GM10248 (cell line): Measurements from ENCODE around the gene GATA6.

Experiments
- CTCF ChIA-PET: fragments of 300-600 bp; sonication (Branson Sonifier 250); formaldehyde crosslinking; extraction: SDS; loops from one replicate; lab custom pipeline; 2021; ENCODE audit warnings: antibody characterized with exemption; lab: Yijun Ruan, JAX
- POLR2A ChIA-PET: fragments of 350-650 bp; sonication (Branson Sonifier 250); formaldehyde crosslinking; extraction: SDS; loops from one replicate; lab custom pipeline; 2020; ENCODE audit warnings: antibody characterized with exemption; lab: Yijun Ruan, JAX
- DNase-seq: peaks from one replicate; pipeline ENCODE4 v3.0.0; 2012; ENCODE audit errors: extremely low spot score
- CTCF ChIP-seq: IDR thresholded peaks from 2 replicates; pipeline ENCODE4 v1.5.1; 2012; ENCODE audit warnings: mild to moderate bottlenecking, low read depth; ENCODE audit errors: extremely low read depth, missing control alignments, control extremely low read depth

Gene GATA6

GRCh38 chr18:22241921-22242361 lies 72.6 kb downstream of the GATA6 start:
- ChIA-PET POLR2A (no interaction called here), CTCF (interaction anchor here (1.1 to 1.2 kb wide), 2 partner anchors 9 to 11 kb away, joined by 3 read pairs; no protein-coding TSS in a partner anchor)
- no peak for TF ChIP-seq CTCF
- DNase-seq, result no peak

GRCh38 chr18:22243513-22243912 lies 74.1 kb downstream of the GATA6 start:
- no peak for DNase-seq
- CTCF ChIA-PET, result interaction anchor here (1.1 kb wide), 1 partner anchor 18 kb away, joined by 3 read pairs; no protein-coding TSS in a partner anchor
- no peak for TF ChIP-seq CTCF
- POLR2A ChIA-PET, result no interaction called here

GRCh38 chr18:22250026-22250425 lies 80.6 kb downstream of the GATA6 start:
- DNase-seq, result no peak
- no peak for TF ChIP-seq CTCF
- CTCF ChIA-PET, result interaction anchor here (1.4 kb wide), 1 partner anchor 19 kb away, joined by 4 read pairs; no protein-coding TSS in a partner anchor
- POLR2A ChIA-PET, result no interaction called here

- CTCF ChIA-PET, result interaction anchor here (1.2 to 1.4 kb wide), 2 partner anchors 8 to 19 kb away, joined by 3 to 4 read pairs; no protein-coding TSS in a partner anchor
- TF ChIP-seq CTCF, result no peak
- POLR2A ChIA-PET, result no interaction called here
- DNase-seq, result no peak
These were observed 81.2 kb downstream of the GATA6 start for GRCh38 chr18:22250591-22250996.
